HEK293T (cell line): Measurements from ENCODE around the gene HTR3D.

Experiments
- CTCF ChIA-PET: fragments of 350-600 bp; formaldehyde crosslinking; extraction: SDS; loops from one replicate; lab custom pipeline; 2021; ENCODE audit warnings: antibody characterized with exemption, inconsistent platforms; lab: Yijun Ruan, JAX
- POLR2A ChIA-PET: fragments of 350-600 bp; formaldehyde crosslinking; extraction: SDS; loops from one replicate; lab custom pipeline; 2020; ENCODE audit warnings: antibody characterized with exemption, inconsistent platforms; lab: Yijun Ruan, JAX
- DNase-seq: peaks from one replicate; pipeline ENCODE4 v3.0.0; 2012; ENCODE audit warnings: mixed read lengths; ENCODE audit errors: extremely low spot score
- ARNT ChIP-seq: fragments of 450-650 bp; IDR thresholded peaks from 2 replicates; pipeline ENCODE4 v1.6.1; 2017; ENCODE audit warnings: mild to moderate bottlenecking
- BHLHE40 ChIP-seq: fragments of 450-650 bp; IDR thresholded peaks from 2 replicates; pipeline ENCODE4 v1.6.1; 2016; ENCODE audit warnings: mild to moderate bottlenecking, moderate library complexity, borderline replicate concordance
- CTBP1 ChIP-seq: fragments of 450-650 bp; IDR thresholded peaks from 2 replicates; pipeline ENCODE4 v1.6.1; 2016; ENCODE audit warnings: borderline replicate concordance
- ELF4 ChIP-seq: fragments of 450-650 bp; IDR thresholded peaks from 2 replicates; pipeline ENCODE4 v1.6.1; 2017; ENCODE audit warnings: antibody characterized with exemption
- FOXA1 ChIP-seq: fragments of 450-650 bp; IDR thresholded peaks from 2 replicates; pipeline ENCODE4 v1.6.1; 2016; ENCODE audit warnings: mild to moderate bottlenecking
- FOXK2 ChIP-seq: fragments of 450-650 bp; IDR thresholded peaks from 2 replicates; pipeline ENCODE4 v1.6.1; 2016; ENCODE audit warnings: mild to moderate bottlenecking
- FOXM1 ChIP-seq: fragments of 450-650 bp; IDR thresholded peaks from 2 replicates; pipeline ENCODE4 v1.6.1; 2017; ENCODE audit warnings: mild to moderate bottlenecking, borderline replicate concordance
- HDGF ChIP-seq: fragments of 450-650 bp; IDR thresholded peaks from 2 replicates; pipeline ENCODE4 v1.6.1; 2017; ENCODE audit warnings: antibody characterized with exemption, borderline replicate concordance
- L3MBTL2 ChIP-seq: fragments of 450-650 bp; conservative IDR thresholded peaks from 2 replicates; pipeline ENCODE4 v1.6.1; 2016; ENCODE audit warnings: mild to moderate bottlenecking
- LEF1 ChIP-seq: fragments of 450-650 bp; IDR thresholded peaks from 2 replicates; pipeline ENCODE4 v1.6.1; 2017; ENCODE audit warnings: mild to moderate bottlenecking, borderline replicate concordance
- NFRKB ChIP-seq: fragments of 450-650 bp; IDR thresholded peaks from 2 replicates; pipeline ENCODE4 v1.6.1; 2016; ENCODE audit warnings: mild to moderate bottlenecking, moderate library complexity
- SP1 ChIP-seq: fragments of 450-650 bp; IDR thresholded peaks from 2 replicates; pipeline ENCODE4 v1.6.1; 2017
- SUZ12 ChIP-seq: fragments of 450-650 bp; IDR thresholded peaks from 2 replicates; pipeline ENCODE4 v1.6.1; 2016; ENCODE audit warnings: mild to moderate bottlenecking
- TARDBP ChIP-seq: fragments of 450-650 bp; IDR thresholded peaks from 2 replicates; pipeline ENCODE4 v1.6.1; 2016
- ZNF384 ChIP-seq: fragments of 450-650 bp; IDR thresholded peaks from 2 replicates; pipeline ENCODE4 v1.6.1; 2016
- TF ChIP-seq, protein P1 (sequence below): fragments of 450-650 bp; IDR thresholded peaks from 2 replicates; pipeline ENCODE4 v1.6.1; 2016

The HTR3D gene, protein sequence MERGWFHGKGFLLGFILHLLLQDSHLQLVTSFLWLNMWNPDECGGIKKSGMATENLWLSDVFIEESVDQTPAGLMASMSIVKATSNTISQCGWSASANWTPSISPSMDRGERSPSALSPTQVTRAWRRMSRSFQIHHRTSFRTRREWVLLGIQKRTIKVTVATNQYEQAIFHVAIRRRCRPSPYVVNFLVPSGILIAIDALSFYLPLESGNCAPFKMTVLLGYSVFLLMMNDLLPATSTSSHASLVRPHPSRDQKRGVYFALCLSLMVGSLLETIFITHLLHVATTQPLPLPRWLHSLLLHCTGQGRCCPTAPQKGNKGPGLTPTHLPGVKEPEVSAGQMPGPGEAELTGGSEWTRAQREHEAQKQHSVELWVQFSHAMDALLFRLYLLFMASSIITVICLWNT

DNA sequence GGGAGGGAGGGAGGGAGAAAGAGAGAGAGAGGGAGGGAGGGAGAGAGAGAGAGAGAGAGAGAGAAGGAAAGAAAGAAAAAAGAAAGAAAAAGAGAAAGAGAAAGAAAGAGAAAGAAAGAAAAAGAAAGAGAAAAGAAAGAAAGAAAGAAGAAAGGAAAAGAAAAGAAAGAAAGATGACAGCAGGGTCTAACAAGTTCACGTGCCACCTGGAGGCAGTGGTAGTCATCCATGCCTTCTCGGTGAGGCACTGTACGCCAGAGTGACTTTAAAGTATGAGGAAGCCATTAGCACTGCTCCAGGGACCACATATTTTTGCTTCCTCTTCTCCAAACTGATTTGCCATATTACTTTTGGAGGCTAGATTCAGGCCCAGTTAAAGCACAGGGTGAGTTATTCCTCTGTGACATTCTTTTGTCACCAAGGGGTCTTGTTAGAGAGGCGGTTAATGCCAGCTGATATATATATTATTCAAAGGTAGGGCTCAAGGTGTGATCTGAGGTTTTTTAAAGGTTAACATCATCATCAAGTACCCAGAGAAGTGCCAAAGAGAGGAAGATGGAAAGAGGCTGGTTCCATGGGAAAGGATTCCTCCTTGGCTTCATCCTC is at the start of gene HTR3D:
Gene HTR3D (plus strand): TSS at position 556 of the 606 bp plus-strand sequence. CDS start 0 bp downstream, at position 556.
- CTCF ChIA-PET, result no interaction called here
- no peak for DNase-seq
- POLR2A ChIA-PET, result no interaction called here
- TF ChIP-seq TARDBP (no peak), FOXM1 (no peak), LEF1 (no peak), CTBP1 (no peak), L3MBTL2 (no peak), ARNT (no peak), HDGF (no peak), SUZ12 (no peak), BHLHE40 (no peak), ZNF384 (no peak), FOXK2 (no peak), ELF4 (no peak), SP1 (no peak), FOXA1 (no peak), NFRKB (no peak)
- TF ChIP-seq, protein P1, sequence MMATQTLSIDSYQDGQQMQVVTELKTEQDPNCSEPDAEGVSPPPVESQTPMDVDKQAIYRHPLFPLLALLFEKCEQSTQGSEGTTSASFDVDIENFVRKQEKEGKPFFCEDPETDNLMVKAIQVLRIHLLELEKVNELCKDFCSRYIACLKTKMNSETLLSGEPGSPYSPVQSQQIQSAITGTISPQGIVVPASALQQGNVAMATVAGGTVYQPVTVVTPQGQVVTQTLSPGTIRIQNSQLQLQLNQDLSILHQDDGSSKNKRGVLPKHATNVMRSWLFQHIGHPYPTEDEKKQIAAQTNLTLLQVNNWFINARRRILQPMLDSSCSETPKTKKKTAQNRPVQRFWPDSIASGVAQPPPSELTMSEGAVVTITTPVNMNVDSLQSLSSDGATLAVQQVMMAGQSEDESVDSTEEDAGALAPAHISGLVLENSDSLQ, result no peak

DNA sequence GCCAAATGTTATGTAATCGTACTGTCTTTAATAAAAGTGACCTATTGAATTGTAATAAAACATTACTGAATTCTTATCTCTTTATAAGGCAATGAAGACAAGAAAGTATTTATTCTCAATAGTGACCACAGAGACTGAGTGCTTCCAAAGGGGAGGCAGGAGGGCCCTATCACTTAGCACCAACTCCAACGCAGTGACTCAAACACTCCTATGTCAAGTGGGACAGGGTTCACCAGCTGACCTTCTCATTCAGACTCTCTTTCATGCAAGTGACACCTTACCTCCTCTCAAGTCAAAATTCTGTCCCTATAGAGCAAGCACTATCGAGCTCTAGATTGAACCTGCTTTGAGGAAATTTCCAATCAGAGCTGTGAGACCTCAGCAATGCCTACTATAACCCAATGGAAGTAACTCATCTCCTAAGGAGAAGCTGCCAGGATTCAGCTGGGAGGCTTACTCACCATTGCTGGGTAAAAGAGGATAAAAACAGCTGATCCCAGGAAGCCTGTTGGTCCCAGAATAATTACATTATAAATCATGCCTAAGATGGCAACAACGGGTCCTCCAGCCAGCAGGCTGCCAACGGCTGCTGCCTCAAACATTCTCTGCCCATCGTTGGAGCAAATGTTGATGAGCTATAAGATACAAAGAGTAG is 49.4 kb upstream of the HTR3D start:
- DNase-seq, result no peak
- POLR2A ChIA-PET, result no interaction called here
- no peak for TF ChIP-seq ARNT
- TF ChIP-seq, protein P1, result no peak
- TF ChIP-seq FOXK2, result no peak
- TF ChIP-seq ZNF384, result no peak
- no peak for TF ChIP-seq NFRKB
- TF ChIP-seq SP1, result no peak
- no peak for TF ChIP-seq LEF1
- no peak for TF ChIP-seq FOXM1
- no peak for TF ChIP-seq HDGF
- no peak for TF ChIP-seq TARDBP
- no peak for TF ChIP-seq FOXA1
- CTCF ChIA-PET, result no interaction called here

DNA sequence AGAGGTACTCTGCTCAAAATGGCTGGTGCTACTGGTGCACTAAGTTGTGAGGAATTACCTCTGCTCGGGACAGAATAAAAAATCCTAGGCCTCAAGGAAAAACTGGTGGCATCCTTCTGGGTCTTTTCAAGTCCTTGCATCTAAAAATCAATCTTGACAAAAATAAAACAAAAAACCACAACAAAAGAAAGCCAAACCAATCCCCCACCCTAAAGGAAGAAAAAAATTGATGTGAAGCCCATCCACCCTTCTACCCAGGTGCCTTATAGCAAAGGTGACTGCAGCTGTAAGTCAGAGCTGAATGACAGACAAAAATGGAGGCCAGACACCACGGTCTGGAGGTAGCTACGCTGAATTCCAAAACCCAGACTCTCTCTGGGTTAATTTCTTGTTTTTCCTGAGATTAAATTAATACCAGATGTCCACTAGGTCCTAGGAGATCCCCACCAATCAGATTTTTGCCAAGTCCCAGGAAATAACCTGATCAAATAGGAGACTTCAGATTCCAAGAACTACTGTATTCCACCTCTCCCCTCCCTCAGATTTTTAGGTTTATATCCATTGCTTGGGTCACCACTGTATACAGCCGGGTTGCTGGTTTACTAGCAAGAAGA is 47.3 kb upstream of the HTR3D start:
- POLR2A ChIA-PET, result no interaction called here
- CTCF ChIA-PET, result no interaction called here
- DNase-seq, result no peak
- TF ChIP-seq LEF1 (no peak), ZNF384 (no peak), NFRKB (no peak), FOXM1 (no peak), CTBP1 (no peak), BHLHE40 (no peak), HDGF (no peak), TARDBP (no peak)

DNA sequence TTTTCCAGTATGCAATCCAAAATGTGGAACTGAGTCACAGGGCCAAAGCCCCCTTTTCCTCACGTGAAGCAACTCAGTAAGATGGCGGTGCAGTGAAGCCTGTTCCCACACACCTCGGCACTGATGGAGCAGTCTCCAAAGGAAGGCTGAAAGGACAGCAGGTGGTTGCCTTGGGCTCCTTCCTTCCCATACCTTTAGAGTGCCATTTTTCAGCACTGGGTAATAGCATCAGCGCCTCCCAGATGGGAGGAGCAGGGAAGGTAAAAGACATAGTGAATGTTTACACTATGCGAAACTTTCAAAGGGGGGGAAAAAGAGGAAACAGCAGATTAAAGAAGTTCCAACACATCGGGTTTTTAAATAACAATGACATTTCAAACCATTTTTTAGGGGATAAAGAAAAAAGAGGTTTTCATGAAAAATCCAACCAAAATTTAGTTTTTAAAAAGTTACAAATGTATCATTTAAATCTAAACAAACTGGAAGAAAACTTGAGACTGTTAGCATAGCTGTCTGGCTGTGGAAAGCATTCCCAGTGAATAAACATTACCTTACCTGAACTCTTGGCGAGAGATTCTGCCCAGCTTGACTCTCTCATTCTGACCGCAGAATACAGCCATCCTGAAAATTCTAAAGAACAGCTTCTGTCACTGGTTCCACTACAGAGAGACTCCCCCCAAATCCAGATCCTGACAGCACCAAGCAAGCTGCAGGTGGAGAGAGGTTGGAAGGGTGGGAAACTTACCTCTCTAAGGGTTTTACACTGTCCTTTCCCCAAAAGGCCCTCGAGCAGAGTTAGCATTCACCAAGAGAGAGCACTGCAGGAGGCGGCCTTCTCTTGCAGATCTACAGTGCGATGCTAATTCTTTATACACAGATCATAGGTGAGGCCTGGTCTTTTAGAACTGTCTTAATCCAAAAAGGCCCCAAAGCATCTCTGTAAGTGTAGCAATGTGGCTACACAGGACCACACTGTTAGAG is 46.5 kb upstream of the HTR3D start:
- ChIA-PET POLR2A (interaction anchor here (0.7 kb wide), 1 partner anchor 14 kb away, joined by 3 read pairs; no protein-coding TSS in a partner anchor), CTCF (no interaction called here)
- TF ChIP-seq, protein P1, result no peak
- no peak for TF ChIP-seq SUZ12
- TF ChIP-seq CTBP1, result no peak
- no peak for TF ChIP-seq FOXA1
- TF ChIP-seq FOXK2, result no peak
- no peak for TF ChIP-seq FOXM1
- TF ChIP-seq SP1, result no peak
- TF ChIP-seq TARDBP, result no peak
- TF ChIP-seq ZNF384, result no peak
- TF ChIP-seq ARNT, result no peak
- no peak for TF ChIP-seq BHLHE40
- no peak for TF ChIP-seq NFRKB
- TF ChIP-seq HDGF, result no peak
- no peak for TF ChIP-seq LEF1
- no peak for TF ChIP-seq L3MBTL2
- no peak for DNase-seq
